Activated CD8-positive, alpha-beta memory T cell treated with anti-CD3 and anti-CD28 coated beads for 48 hours (primary cell): ENCODE data around the gene FSTL4.

Experiments used
- DNase-seq, 3 experiments: peaks; one replicate each; pipeline ENCODE4 v3.0.0-alpha.2; 2020; ENCODE audit warnings: low read depth in 2 of 3, low spot score in 2 of 3

Gene FSTL4

DNA sequence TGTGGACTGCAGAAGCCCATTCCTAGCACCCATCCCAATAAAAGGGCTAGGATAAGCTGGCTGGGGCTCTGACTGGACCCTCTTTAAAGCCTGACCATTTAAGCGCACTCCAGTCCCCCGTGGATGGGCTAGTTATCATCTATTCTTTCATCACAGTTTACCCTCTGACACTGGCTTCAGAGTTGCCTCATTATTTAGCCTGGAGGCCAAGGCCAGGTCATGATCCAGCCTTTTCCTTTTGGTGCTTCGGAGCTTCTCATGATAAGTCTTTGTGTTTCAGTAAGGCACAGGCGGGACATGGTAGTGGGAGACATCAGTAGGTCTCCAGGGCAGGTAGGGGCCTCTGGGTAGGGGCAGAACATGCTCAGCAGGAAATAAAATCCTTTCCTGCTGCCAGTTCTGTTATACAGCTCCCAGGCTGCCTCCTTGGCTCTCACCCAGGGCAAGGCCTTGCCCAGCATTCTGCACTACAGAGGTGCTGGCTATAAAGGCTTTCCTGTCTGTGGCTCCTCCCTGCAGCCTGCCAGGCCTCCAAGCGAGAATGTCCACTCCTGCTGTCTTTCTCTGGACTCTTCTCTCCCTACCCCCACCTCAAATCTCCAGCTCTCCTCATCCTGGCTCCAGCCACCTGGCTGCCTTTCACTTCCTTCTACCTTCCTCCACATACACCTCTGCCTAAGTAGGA is 128.8 kb downstream of the FSTL4 start:
- no peak for DNase-seq

DNA sequence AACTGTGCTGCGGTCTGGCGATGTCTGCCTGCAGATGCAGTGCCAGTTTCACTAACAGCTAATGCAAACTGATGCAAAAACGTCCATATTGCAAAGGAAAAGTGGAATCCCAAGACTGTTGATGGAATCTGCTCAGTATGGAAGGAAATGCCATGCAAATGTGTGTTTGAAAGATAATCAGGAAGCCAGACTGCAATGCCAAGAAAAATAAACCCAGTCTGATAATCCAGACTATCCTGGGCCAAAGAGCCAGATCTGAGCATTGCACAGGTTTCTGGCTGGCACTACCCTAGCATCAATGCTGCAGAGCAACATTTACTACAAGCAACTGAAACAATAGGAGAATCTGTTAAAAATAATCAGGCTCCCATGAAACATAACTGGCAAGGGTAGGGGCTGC is 130.3 kb downstream of the FSTL4 start:
- no peak for DNase-seq

DNA sequence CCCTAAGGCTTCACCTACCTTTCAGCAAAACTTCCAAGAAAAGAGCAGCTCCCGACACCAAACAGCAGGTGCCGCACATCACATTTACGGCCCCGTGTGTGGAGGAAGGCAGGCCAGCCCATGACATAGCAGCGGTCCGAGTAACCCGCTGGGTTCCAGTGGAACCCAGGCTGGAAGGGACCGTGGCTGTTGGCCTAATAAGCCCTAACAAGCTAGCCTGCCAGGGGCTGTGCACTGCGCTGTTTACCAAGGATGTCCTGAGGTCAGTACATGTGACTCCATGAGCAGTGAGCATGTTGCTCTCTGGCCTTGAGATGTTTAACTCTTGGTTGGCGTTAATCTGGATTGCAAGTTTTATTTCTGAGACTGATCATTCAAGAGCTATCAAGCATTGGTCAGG is 131.5 kb downstream of the FSTL4 start:
- no peak for DNase-seq

DNA sequence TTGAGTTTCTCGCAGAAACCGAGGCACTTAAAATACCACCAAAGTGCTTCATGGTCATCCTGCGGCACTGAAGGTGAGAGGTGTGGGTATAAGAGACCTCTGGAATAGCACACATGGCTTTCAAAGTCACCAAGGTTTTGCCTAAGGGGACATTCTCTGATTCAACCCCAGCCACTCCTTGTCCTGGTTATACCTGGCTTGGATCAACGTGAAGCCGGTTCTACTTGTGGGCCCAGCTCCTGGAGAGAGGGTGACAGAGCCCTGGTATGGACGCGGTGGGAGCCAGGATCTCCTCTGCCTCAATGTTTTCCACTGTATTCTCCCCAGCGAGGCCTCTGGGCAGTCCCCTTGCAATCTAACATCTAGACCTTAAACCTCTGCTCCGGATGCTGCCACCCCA is 132.0 kb downstream of the FSTL4 start:
- no peak for DNase-seq

DNA sequence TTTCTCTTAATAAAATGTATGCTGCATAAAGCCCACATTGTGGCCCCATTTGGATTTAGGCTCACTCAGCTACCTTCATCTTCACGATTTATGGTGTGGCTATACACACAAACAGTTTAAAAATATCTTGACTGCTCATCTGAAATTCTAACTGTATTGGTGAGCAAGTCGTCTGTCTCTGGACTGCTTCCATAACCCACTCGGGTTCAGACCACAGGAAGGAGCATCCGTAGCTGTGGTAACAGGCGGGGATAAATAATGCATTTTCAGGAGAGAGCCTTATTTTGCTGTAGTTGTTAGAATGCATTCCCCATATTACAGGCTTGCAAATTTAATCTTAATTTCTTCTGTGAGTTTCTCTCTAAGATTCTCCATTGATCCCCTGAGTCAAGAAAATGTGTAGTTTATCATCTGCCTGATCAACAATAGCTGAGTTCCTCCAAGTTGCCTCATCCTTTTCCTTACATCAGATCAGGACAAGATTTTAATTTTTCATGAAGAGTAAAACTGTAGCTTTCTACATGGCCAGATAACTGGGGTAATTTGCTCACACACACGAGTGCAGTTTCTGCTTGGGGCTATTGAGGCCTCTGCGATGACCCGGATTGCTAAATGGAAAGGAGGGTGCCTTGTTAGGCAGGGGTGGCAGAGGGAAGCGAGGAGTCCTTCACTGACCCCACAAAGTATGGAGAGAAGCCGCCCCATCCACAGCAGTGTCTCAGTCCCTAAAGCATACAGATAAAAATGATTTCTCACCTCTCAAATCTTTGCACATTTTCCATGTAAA is 133.9 kb downstream of the FSTL4 start:
- DNase-seq, result no peak

DNA sequence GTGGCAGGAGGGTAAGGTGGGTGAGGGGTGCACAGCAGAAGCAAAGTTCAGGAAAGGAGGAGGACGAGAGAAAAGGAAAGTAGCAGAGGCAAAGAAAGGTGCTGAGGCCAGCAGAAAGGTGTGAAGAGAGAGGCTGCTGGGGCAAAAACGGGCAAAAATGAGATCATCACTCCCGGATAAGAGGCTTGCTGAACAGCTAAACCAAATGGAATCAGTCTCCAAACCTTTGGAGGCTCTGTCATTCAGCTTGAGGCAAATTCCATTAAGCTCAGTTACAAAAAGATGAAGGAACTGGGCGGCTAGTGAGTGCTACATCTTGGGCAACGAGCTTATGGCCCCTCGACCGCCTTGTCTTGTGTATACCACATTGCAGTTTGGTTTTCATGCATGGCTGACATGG is 136.4 kb downstream of the FSTL4 start:
- no peak for DNase-seq

DNA sequence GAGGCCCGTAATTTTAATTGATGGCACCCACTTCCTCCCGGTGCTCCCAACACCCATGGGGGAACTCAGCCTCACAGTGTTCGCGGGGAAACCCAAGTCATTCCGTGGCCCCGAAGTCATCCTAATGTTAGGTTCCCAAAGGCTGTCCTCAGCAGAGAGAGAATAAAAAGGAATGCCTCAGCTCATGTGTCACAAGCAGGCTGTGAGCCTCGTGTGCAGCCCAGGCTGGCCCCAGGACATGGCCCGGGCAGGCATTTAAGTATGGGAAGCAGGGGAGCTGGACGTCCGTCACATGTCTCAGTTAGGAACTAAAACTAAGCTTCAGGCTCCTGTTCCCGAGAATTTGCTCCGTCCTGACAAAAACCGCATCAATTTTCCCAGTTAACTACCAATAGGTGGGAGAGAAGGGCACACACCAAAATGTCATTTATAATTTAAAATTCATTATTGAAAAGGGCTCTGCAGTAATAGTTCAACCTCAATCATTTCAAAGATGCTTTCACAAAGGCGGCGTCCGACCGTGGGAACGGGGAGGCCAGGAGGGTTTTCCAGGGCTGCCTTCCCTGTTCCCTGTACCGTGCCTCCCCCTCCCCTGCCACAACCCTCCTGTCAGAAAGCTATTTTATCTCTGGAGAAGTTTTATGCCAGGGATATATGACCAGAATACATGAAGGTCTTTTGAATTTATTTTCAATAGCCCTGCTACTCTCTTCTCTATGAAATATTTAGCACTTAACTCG is 137.3 kb downstream of the FSTL4 start:
- no peak for DNase-seq

DNA sequence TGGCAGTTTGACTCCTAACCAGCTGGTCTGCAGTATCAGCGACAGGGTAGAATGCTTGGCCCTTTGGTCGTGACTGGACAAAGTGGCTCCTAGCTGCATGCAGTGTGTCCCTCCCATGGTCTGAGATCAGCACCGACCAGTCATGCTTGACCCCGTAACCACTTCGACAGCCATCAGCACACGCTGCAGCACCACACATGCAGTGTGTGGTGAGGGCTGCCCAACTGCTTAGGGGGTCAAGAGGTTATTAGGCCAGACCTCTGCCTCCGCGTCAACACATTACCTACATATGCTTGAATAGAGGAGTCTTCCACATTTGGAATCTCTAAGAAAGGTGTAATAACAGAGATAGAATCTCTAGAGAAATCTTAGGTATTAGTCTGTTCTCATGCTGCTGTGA is 139.1 kb downstream of the FSTL4 start:
- no peak for DNase-seq

DNA sequence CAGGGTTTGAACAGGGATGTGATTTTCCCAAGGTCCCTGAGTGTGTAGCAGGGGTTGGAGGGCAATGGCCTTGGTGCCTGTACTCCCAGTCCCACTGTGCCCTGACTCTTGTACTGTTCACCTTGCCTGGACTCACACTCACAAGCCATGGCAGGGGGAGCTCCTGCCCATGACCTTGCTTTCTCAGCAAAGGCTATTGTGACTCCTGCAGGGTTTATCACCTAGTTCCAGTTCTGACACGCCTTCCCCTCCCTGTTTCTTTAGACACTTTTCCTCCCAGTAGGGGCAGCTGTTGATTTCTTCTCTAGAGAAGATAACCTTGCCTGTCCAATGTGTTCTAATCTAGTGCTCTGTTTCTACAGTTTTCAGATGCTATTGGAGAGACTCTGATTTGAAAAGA is 139.5 kb downstream of the FSTL4 start:
- DNase-seq, result no peak

DNA sequence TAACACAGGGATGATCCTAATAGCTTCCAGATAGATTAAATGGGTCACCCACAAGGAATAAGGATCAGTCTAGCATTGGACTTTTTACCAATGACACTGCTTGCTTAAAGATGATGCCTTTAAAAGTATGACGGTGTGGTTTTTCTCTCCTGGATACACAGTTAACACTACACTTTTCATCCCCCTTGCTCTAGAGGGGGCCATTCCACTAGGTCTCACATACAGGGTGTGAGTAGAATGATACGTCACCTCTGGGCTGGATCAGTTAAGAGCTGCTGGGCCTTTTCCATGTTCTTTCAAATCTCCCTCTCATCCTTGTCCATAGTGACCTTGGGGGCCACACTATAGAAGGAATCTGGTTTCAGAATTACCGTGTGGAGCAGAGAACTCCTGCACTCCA is 140.6 kb downstream of the FSTL4 start:
- no peak for DNase-seq

DNA sequence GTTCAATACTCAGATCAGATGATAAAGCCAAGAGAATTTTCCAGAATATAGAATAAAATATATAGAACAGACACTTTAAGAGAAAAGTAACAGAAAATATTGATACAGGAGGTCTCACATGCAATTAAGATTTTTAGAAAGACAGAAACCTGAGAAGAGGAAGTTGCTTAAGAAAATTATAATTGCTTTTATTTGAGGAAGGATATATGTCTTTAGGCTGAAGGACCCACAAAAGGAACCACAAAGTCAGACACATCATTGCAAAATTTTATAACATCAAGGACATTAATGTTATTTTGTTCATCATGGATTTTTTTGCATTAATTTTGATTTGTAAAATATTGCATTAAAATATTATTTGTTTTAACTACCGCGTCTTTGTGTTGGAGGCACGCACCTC is 141.5 kb downstream of the FSTL4 start:
- no peak for DNase-seq

DNA sequence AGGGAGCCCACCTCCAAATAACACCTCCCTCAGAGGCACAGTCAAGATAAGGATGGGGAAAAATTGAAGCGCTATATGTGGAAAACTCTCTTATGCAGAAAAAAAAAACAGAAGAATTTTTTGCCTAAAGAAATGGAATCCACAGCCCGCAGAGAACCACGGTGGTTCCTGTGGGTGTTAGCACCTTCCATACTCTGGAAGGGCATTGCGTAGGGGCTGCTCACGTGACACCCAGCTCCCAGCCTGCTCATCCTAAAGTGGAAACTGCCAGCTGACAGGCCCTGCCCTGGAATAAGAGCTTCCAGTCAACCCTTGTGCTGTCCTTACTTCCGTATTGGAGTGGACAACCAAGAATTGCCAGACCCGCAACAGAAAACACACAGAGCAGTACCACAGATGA is 142.5 kb downstream of the FSTL4 start:
- DNase-seq, result no peak

DNA sequence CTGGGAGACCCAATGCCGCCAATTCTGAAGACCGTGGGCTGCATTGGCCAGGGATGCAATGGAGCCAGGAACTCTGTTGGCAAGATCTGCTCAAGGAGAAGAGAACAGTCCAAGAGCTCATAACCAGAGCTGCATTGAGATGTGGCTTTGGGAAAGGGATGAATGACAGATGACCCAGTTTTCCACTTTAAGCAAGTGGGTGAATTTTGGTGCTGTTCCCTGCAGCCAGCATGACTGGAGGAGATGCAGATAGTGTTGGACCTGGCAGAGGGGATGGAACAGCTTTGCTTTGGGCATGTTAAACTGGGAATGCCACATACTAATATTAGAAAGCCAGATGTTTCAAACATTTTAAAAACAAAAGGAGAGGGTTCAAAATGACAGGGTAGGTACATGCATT is 143.1 kb downstream of the FSTL4 start:
- DNase-seq, result no peak

DNA sequence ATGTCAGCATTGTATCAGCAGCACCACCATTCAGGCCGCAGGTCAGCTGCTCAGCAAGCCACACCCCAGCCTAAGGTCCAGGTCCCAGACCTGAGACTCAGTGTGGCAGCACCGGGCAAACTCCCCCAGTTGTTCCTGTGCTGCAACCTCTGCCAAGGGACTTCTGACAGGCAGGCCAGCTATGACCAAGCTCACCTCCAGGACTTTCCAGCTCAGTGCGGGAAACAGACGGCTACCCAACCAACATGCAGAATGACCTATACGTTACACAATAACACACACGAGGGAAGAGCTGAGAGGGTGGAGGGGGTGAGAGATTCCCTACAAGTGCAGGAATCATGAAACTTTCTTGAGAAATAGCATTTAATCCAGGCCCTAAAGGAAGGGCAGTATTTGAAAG is 143.7 kb downstream of the FSTL4 start:
- DNase-seq, result no peak

DNA sequence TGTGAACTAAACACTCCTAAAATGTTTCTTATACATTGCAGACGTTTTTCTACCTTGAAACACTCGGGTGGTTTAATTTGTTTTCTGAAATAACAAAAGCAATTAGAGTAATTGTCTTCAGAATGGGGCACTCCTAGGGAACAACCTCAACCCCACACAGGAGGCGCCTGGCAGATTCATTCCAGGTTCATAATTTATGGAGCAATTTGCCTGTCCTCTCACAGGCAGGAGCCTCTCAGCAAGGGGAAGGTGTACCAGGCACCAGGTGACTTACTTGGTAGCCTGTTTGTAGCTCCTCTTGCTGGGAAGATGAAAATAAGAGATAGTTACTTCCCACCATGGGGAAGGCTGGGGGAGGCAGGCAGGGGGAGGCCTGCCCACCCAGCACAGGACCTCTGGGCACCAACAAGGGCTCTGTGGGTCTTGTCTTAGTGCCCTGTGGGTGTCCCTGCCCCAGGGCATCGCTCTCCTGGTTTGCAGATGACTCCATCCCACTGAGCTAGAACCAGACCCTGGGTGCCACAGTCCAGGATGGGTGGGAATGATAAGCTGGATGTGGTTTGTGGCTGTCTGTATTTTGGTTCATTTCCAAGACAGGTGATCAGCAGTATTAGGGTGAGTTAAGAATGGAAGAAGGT is 144.4 kb downstream of the FSTL4 start:
- DNase-seq, result no peak

DNA sequence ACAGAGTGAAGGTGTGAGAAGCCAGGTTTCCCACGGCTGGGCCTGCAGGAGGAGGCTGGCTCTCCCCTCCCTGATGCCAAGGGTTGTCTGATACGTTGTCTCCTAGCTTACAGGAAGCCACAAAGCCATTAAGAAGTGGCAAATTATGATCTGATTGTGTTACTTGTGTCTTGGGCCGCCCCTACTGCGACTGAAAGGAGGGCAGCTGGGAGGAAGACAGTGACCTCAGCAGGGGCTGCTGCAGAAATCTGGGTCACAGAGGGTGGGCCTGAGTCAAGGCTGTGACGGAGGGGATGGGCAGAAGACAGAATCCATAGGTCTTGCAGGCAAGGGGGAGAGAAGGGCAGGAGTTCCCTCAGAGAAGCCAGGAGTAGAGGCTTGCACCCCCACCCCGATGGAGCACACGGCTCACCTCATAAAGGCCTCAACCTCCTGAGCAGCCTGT is 145.0 kb downstream of the FSTL4 start:
- DNase-seq, result no peak

DNA sequence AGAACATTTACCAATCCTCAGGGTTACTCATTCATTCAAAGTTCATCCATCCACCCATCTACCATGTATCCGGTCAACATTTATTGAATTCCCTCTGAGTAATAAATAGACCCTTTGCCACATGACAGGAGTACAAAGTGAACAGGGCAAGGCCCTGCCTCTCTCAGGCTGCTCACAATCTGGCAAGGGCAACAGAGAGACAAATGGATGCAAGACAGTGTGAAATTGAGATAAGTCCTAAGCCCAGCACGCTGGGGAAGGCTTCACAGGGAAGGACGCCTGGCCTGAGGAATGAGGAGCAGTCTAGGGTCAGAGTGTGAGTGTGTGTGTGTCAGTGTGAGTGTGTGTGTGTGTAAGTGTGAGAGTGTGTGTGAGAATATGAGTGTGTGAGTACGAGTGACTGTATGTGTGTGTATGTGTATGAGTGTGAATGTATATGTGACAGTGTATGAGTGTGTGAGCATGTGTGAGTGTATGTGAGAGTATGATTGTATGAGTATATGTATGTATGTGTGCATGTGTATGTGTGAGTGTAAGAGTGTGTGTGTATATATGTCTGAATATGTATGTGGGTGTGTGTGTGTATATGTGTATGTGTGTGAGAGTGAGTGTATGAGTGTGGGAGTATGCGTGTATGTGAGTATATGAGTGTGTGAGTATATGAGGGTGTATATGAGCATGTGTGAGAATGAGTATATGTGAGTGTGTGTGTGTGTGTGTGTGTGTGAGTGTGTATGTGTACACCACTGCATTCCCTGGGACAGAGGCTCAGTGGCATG is 145.6 kb downstream of the FSTL4 start:
- no peak for DNase-seq

DNA sequence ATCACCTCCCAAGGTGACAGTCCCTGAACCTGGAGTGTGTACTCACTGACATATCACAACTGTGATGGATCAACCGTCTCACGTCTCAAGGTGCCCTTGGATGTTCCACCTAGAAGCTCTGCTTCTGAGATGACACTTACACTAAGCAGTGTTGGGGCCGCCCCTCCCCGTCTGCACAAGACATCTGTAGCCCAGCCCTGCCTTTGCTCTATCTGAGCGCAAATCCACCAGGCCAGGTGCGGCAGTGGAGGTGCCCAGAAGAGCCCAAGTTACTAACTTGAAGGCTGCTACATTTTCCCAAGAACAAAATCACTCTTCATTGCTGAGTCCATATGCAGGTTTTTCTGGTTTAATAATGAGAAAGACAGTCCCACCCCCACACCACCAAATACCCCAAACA is 148.3 kb downstream of the FSTL4 start:
- DNase-seq, result no peak

DNA sequence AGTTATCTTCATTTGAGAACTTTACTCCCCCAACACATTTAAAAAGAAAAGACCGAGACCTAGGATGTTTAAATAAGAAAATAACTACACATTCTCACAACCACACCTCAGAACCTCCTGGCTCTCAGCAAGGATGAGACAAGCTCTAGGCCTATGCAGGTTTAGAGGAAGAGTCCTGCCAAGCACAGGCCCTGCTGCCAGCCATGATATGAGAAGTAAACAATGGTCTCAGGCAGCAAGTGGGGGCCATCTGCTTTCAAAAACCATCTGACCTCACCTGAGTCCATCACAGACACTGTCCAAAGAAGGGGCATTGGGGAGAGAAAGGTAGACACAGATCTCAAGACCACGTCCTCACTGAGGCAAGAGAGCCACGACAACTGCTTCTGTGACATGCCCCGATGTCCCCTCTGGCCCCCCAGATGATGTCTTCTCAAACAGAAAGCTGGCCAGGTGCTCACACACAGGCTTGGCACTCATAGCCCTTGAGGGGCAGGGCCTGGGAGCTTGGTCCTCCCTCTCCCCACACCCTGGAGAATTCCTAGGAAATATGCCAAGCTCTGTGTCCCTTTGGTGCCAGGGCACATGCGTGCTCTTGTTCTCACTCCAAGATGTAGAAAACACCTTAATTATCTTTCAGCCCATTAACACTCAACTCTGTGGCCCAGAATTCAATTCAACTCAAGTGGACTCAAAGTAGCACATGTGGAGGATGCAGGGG is 150.4 kb downstream of the FSTL4 start:
- no peak for DNase-seq

DNA sequence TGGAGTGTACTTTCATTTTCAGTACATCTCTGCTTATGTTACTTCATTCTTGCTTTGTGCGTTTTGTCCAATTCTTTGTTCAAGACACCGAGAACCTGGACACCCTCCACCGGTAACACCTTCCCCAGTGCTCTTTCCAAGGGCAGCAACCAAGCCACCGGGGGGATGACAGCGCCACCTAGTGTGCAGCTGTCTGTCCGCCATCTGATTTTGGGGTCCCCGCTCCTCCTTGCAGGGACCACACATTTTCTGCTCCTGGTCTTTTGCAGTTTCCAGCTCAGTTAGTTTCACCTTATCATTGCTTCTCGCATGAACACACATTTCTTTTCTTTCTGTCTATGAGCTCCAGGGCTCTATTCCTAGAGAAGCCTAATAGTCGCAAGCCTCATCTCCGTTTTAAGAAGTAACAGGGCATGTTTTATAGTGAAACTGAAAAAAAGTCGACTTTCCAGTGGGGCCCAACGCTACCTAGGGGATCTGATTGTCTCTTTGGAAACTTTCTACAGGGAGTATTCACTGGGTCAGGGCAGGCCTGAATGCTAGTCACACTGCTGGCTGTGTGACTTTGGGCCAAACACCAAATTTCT is 152.1 kb downstream of the FSTL4 start:
- peak in 2 of 3 experiments; percentile 19 to 42 for DNase-seq
